OCI-LY3 (cell line): ENCODE results near the gene BACE1-AS.

ENCODE experiments used
- H2AFZ ChIP-seq: fragments of 200-600, 300-600 bp; shearing (Covaris generic); 2 replicates; pipeline ENCODE4 v1.6.0; 2014; ENCODE audit warnings: antibody characterized with exemption, low read depth, low read length
- H3K27ac ChIP-seq: fragments of 200-600, 300-600 bp; sonication (generic); 2 replicates; pipeline ENCODE4 v1.5.1; 2014; ENCODE audit warnings: mild to moderate bottlenecking, low read length, moderate library complexity, mixed read lengths
- H3K27me3 ChIP-seq: fragments of 200-600, 300-600 bp; sonication (generic); 2 replicates; pipeline ENCODE4 v1.6.1; 2014; ENCODE audit warnings: low read depth, low read length, mixed read lengths
- H3K36me3 ChIP-seq: fragments of 200-600, 300-600 bp; sonication (generic); replicated peaks from 2 replicates; pipeline ENCODE3; 2014; ENCODE audit warnings: low read depth, low read length, mixed read lengths
- H3K4me1 ChIP-seq: fragments of 300-600, 200-600 bp; sonication (generic); 2 replicates; pipeline ENCODE4 v1.6.1; 2014; ENCODE audit warnings: low read length, mixed read lengths
- H3K4me2 ChIP-seq: fragments of 200-600, 300-600 bp; sonication (generic); 2 replicates; pipeline ENCODE4 v1.6.1; 2014; ENCODE audit warnings: low read length, mixed read lengths
- H3K4me3 ChIP-seq: fragments of 300-600, 200-600 bp; sonication (generic); 2 replicates; pipeline ENCODE4 v1.5.1; 2014; ENCODE audit warnings: antibody characterized with exemption, mild to moderate bottlenecking, low read length, moderate library complexity
- H3K79me2 ChIP-seq: fragments of 300-600, 200-600 bp; shearing (Covaris generic); 2 replicates; pipeline ENCODE4 v1.6.1; 2014; ENCODE audit warnings: mild to moderate bottlenecking, low read length, mixed read lengths
- H3K9ac ChIP-seq: fragments of 300-600, 200-600 bp; shearing (Covaris generic); 2 replicates; pipeline ENCODE4 v1.6.0; 2014; ENCODE audit warnings: mild to moderate bottlenecking, low read length, moderate library complexity
- H3K9me3 ChIP-seq: fragments of 200-600, 300-600 bp; shearing (Covaris generic); 2 replicates; pipeline ENCODE4 v1.6.1; 2014; ENCODE audit warnings: low read length, mixed read lengths; ENCODE audit not compliant: insufficient read depth
- H4K20me1 ChIP-seq: fragments of 200-600, 300-600 bp; sonication (generic); 2 replicates; pipeline ENCODE4 v1.6.1; 2016; ENCODE audit warnings: low read length, mixed read lengths; ENCODE audit not compliant: insufficient read depth
- CTCF ChIP-seq: fragments of 200-600, 300-600 bp; sonication (generic); IDR thresholded peaks from 2 replicates; pipeline ENCODE4 v1.5.1; 2014; ENCODE audit warnings: antibody characterized with exemption, low read length, low read depth
- EZH2phosphoT487 ChIP-seq: fragments of 200-600 bp; shearing (Covaris generic); IDR thresholded peaks from 2 replicates; pipeline ENCODE4 v1.6.1; 2018; ENCODE audit warnings: antibody characterized with exemption, mixed run types, low read depth

The BACE1-AS gene

GRCh38 chr11:117313828-117314768, 23.0 kb downstream of the BACE1-AS start:
- Histone ChIP-seq H3K79me2 (no peaks in the 10 kb centered on the region), H3K9ac (no peak overlapping the region), H2AFZ (no peak overlapping the region), H3K4me3 (no peak overlapping the region), H3K27ac (no peak overlapping the region), H3K27me3 (peaks cover 17% of the 10 kb centered on the region), H3K4me1 (0 out of 2 replicates have a peak, but pooled peaks cover 7% of the 10 kb centered on the region), H3K9me3 (no peaks in the 10 kb centered on the region), H3K36me3 (no peaks in the 10 kb centered on the region), H4K20me1 (no peaks in the 10 kb centered on the region), H3K4me2 (no peak overlapping the region)
- TF ChIP-seq CTCF = no peak
- no peak for TF ChIP-seq EZH2phosphoT487

DNA sequence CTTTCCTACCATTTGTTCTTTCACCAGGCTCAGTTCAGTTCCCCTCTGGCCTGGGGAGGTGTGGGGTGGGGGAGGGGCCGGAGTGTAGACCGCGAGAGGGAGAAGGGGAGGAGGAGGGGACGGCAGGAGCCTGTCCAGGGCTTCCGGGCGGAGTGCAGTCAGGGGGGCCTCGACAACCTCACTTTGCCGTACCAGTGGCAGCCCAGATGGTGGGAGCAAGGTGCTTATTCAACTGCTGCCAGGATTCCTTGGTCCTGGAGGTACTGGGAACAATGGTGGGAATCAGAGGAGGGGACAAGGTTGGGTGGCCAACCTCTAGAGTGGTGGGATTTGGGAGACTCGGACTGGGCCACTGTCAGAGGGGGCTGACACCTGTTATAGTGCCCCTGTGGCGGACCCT, 23.7 kb downstream of the BACE1-AS start:
- no peak for TF ChIP-seq CTCF
- no peak for TF ChIP-seq EZH2phosphoT487
- no peak overlapping the region for H2AFZ ChIP-seq

DNA sequence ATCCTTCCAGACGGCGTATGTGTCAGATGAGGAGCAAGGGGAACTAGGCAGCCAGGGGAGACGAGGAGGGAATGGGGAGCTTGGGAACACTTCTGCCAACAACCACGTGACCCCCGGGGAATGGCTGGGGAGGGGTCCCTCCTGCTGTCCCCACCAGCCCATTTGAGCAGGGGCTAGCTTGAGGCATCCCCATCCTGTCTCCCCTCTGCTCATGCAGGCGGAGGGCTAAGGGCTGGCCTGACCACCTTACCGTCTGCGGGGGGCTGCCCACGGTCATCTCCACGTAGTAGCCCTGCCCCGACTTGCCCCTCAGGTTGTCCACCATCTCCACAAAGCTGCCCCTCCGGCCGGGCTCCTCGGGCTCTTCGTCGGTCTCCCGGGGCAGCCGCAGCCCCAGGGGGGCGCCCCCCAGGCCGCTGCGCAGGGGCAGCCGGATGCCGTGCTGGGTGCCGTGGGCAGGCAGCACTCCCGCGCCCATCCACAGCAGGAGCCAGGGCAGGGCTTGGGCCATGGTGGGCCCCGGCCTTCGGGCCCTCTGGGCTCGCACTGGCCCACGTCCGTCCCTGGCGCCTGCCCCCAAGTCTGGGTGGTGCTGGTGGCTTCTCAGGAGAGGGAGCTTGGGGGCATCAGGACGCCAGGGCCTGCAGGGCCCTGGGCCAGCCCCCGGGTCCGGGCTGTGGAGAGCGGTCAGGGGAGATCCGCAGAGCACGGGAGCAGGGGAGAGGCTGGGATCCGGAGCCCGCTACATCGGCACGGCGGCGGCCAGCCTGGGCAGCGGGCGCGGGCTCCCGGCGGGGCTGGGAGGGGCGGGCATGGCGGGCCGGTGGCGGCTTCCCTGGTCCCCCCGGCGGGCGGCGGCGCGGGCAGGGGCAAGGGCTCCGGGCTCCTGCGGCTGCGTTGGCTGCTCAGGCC, 24.4 kb downstream of the BACE1-AS start:
- H3K36me3 ChIP-seq = no peaks in the 10 kb centered on the region
- H4K20me1 ChIP-seq = no peaks in the 10 kb centered on the region
- TF ChIP-seq CTCF = no peak
- no peak for TF ChIP-seq EZH2phosphoT487
- peak overlapping the region; percentile 74 for H3K4me3 ChIP-seq
- H3K4me1 ChIP-seq = 0 out of 2 replicates have a peak, but pooled peaks cover 7% of the 10 kb centered on the region
- peak overlapping the region; percentile 67 for H3K4me2 ChIP-seq
- no peak overlapping the region for H2AFZ ChIP-seq
- no peaks in the 10 kb centered on the region for H3K9me3 ChIP-seq
- no peaks in the 10 kb centered on the region for H3K79me2 ChIP-seq
- peak overlapping the region; percentile 48; the same call in 1 of the 2 replicates for H3K9ac ChIP-seq
- no peak overlapping the region for H3K27ac ChIP-seq
- peaks cover 16% of the 10 kb centered on the region for H3K27me3 ChIP-seq

More for the DNA sequence above, 23.7 kb downstream of the BACE1-AS start:
- Histone ChIP-seq H3K4me3 (no peak overlapping the region), H3K9me3 (no peaks in the 10 kb centered on the region), H3K36me3 (no peaks in the 10 kb centered on the region), H3K27me3 (peaks cover 16% of the 10 kb centered on the region), H4K20me1 (no peaks in the 10 kb centered on the region), H3K4me2 (peak overlapping the region; percentile 67), H3K27ac (no peak overlapping the region), H3K79me2 (no peaks in the 10 kb centered on the region), H3K4me1 (0 out of 2 replicates have a peak, but pooled peaks cover 7% of the 10 kb centered on the region), H3K9ac (no peak overlapping the region)
